ENCODE results near the gene RAD17. TPM values are rescaled to one million over a fixed set of nuclear protein-coding genes. Genes with fewer than 3 reads are reported as not detected.
"Not testable (repeated sequence)": the region's sequence is repeated elsewhere in the genome, so short reads cannot be mapped to it uniquely, and the experiment has no call there.

Gene RAD17
- total RNA-seq, 1 experiment from 2014 or later, result 21.9 TPM

DNA sequence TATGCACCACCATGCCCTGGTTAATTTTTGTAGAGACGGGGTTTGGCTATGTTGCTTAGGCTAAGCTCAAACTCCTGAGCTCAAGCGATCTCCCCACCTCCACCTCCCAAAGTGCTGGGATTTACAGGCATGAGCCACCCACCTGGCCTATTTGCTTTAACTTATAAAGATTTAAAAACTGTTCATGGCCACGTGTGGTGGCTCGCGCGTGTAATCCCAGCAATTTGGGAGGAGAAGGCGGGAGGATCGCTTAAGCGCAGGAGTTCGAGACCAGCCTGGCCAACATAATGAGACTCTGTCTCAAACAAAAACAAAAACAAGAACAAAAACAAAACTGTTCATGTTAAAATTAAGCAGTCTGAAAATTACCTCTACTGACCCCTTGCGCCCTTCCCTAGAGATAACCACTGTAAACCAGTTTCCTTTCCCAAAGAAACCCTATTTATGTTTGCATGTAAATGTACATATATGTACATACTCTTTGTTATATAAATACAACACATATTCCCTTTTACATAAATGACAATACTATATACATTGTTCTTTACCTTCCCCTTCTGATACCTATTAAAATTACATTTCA is 1.8 kb upstream of the RAD17 start:
- H3K4me3 Mint-ChIP-seq (ENCODE audit: unreplicated experiment), result peak overlapping the region; percentile 79
- no TSS peak for BruUV-seq (replicated peaks)
- H3K27ac Mint-ChIP-seq (ENCODE audit: low read depth, unreplicated experiment), result peak overlapping the region; percentile 99
- no peaks in the 10 kb centered on the region for H3K9me3 Mint-ChIP-seq (ENCODE audit: unreplicated experiment)
- peaks cover 38% of the 10 kb centered on the region for H3K36me3 Mint-ChIP-seq (ENCODE audit: insufficient read depth, unreplicated experiment)
- POLR2A ChIA-PET, result interaction anchor here (1.0 to 1.5 kb wide), 2 partner anchors 14 to 133 kb away, joined by 3 to 4 read pairs; partner anchors contain the start of gene CDK7
- intact Hi-C loops (cut with micrococcal nuclease), result no loop called here
- TF ChIP-seq, protein P1, sequence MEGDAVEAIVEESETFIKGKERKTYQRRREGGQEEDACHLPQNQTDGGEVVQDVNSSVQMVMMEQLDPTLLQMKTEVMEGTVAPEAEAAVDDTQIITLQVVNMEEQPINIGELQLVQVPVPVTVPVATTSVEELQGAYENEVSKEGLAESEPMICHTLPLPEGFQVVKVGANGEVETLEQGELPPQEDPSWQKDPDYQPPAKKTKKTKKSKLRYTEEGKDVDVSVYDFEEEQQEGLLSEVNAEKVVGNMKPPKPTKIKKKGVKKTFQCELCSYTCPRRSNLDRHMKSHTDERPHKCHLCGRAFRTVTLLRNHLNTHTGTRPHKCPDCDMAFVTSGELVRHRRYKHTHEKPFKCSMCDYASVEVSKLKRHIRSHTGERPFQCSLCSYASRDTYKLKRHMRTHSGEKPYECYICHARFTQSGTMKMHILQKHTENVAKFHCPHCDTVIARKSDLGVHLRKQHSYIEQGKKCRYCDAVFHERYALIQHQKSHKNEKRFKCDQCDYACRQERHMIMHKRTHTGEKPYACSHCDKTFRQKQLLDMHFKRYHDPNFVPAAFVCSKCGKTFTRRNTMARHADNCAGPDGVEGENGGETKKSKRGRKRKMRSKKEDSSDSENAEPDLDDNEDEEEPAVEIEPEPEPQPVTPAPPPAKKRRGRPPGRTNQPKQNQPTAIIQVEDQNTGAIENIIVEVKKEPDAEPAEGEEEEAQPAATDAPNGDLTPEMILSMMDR (IDR thresholded peaks at IDR 0.05; ENCODE audit: unreplicated experiment), result peak; percentile 8
- CTCF ChIA-PET, result interaction anchor here (0.6 to 1.2 kb wide), 2 partner anchors 150 to 163 kb away, joined by 3 read pairs; a partner anchor contains a TSS
- no peaks in the 10 kb centered on the region for H3K27me3 Mint-ChIP-seq (ENCODE audit: insufficient read depth, unreplicated experiment)
- no peak for DNase-seq (ENCODE audit: unreplicated experiment)
- peaks cover 27% of the 10 kb centered on the region for H3K4me1 Mint-ChIP-seq (ENCODE audit: insufficient read depth, unreplicated experiment)

DNA sequence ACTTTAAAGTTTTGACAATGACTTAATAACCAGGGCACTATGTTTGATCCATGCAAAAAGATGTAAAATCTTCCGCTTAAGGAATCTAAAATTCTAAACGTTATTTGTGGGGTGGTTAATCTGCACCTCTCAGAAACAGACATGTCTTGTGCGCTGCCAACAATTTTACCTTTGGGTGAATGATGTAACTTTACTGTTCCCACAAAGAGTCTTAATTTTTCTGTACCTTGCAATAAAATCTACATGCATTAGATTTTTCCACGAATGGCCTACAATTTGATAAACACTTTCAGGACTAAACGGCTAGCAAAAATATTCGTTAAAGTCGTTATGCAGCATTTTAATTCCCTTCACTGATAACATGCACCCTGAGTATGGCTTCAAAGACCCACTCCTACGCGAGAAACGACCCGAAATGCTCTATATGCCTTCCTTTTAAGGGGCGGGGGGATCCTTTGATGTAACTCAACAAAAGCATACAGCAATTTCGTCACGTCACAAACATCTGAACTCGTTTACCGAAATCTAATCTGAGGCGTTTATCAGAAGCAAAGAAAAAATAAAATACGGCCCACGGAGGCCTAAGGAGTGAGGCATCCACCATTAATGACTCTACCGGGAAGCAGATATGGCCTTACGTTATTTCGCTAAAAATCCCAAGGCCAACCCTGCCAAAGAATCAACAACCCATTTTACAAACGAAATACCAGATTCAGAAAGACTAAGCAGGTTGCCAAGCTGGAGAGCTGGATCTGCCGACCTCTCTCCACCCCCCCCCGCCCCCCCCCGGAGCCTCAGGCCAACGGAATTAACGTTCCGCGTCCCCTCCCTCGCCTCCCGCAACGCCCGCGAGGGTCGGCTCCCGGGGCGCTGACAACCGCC is 919 bp upstream of the RAD17 start:
- peak; percentile 34 for DNase-seq (ENCODE audit: unreplicated experiment)
- Mint-ChIP-seq H3K4me3 (ENCODE audit: unreplicated experiment) (peak overlapping the region; percentile 79), H3K27me3 (ENCODE audit: insufficient read depth, unreplicated experiment) (no peaks in the 10 kb centered on the region), H3K9me3 (ENCODE audit: unreplicated experiment) (no peaks in the 10 kb centered on the region), H3K27ac (ENCODE audit: low read depth, unreplicated experiment) (peak overlapping the region; percentile 99), H3K4me1 (ENCODE audit: insufficient read depth, unreplicated experiment) (peaks cover 28% of the 10 kb centered on the region), H3K36me3 (ENCODE audit: insufficient read depth, unreplicated experiment) (peaks cover 37% of the 10 kb centered on the region)
- TSS peak; percentile 57 for BruUV-seq (replicated peaks)
- POLR2A ChIA-PET, result interaction anchor here (0.6 to 1.8 kb wide), 4 partner anchors 13 to 134 kb away, joined by 3 to 12 read pairs (median 4); partner anchors contain the start of gene CDK7
- TF ChIP-seq, protein P1 (IDR thresholded peaks at IDR 0.05; ENCODE audit: unreplicated experiment), result no peak
- CTCF ChIA-PET, result no interaction called here
- intact Hi-C loops (cut with micrococcal nuclease), result loop anchor here (1.0 kb wide), 1 partner anchor 275 kb away; no protein-coding TSS in a partner anchor

DNA sequence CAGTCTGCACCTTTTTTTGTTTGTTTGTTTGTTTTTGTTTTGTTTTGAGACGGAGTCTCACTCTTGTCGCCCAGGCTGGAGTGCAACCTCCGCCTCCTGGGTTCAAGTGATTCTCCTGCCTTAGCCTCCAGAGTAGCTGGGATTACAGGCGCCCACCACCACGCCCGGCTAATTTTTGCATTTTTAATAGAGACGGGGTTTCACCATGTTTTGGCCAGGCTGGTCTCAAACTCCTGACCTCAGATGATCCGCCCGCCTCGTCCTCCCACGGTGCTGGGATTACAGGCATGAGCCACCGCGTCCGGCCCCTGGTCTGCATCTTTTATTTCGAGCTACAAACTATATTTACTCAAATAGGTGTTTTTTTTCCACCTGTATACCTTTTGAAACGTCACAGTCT is 717 bp downstream of the RAD17 start:
- DNase-seq (ENCODE audit: unreplicated experiment); H3K9me3 Mint-ChIP-seq (ENCODE audit: unreplicated experiment); H3K27me3 Mint-ChIP-seq (ENCODE audit: insufficient read depth, unreplicated experiment); intact Hi-C loops (cut with micrococcal nuclease): not testable (repeated sequence)
- peaks cover 43% of the 10 kb centered on the region for H3K36me3 Mint-ChIP-seq (ENCODE audit: insufficient read depth, unreplicated experiment)
- H3K4me3 Mint-ChIP-seq (ENCODE audit: unreplicated experiment), result peak overlapping the region; percentile 79
- CTCF ChIA-PET, result interaction anchor here (1.1 kb wide), 1 partner anchor 277 kb away, joined by 5 read pairs; the partner anchor contains the start of gene SLC30A5
- H3K4me1 Mint-ChIP-seq (ENCODE audit: insufficient read depth, unreplicated experiment), result peaks cover 25% of the 10 kb centered on the region
- POLR2A ChIA-PET, result interaction anchor here (0.6 to 1.8 kb wide), 15 partner anchors 9 to 277 kb away, joined by 3 to 12 read pairs (median 4); partner anchors contain the start of genes CCDC125, CDK7 and SLC30A5
- BruUV-seq (replicated peaks), result TSS peak; percentile 46
- H3K27ac Mint-ChIP-seq (ENCODE audit: low read depth, unreplicated experiment), result peak overlapping the region; percentile 99

DNA sequence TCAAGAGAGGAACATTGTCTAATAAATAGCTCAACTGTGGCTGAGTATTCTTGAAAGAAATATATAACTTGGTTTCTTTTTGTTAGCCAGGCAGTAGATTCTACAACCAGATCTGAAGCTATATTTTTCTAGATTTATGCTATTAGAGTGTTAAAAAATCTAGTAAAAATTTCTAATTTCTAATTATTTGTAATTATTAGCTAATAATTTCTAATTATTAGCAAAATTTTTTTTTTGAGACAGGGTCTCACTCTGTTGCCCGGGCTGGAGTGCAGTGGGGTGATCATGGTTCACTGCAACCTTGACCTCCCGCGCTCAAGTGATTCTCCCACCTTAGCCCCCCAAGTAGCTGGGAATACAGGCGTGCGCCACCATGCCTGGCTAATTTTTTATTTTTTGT is 2.8 kb downstream of the RAD17 start:
- intact Hi-C loops (cut with micrococcal nuclease), result no loop called here
- H3K4me1 Mint-ChIP-seq (ENCODE audit: insufficient read depth, unreplicated experiment), result peaks cover 22% of the 10 kb centered on the region
- H3K4me3 Mint-ChIP-seq (ENCODE audit: unreplicated experiment), result peak overlapping the region; percentile 49
- H3K27me3 Mint-ChIP-seq (ENCODE audit: insufficient read depth, unreplicated experiment), result no peaks in the 10 kb centered on the region
- H3K36me3 Mint-ChIP-seq (ENCODE audit: insufficient read depth, unreplicated experiment), result peaks cover 41% of the 10 kb centered on the region
- CTCF ChIA-PET, result interaction anchor here (0.6 to 1.5 kb wide), 3 partner anchors 248 to 329 kb away, joined by 3 to 6 read pairs (median 3); partner anchors contain the start of gene SLC30A5
- peak overlapping the region; percentile 76 for H3K27ac Mint-ChIP-seq (ENCODE audit: low read depth, unreplicated experiment)
- POLR2A ChIA-PET, result interaction anchor here (0.5 to 1.7 kb wide), 6 partner anchors 10 to 279 kb away, joined by 3 to 7 read pairs (median 4); partner anchors contain the start of genes CDK7 and SLC30A5
- TF ChIP-seq, protein P1 (IDR thresholded peaks at IDR 0.05; ENCODE audit: unreplicated experiment), result no peak
- H3K9me3 Mint-ChIP-seq (ENCODE audit: unreplicated experiment), result no peaks in the 10 kb centered on the region
- no TSS peak for BruUV-seq (replicated peaks)
- DNase-seq (ENCODE audit: unreplicated experiment), result no peak
